ENCODE measurements around the gene RASA2.

The RASA2 gene

GRCh38 chr3:141486746-141487520 lies at the start of gene RASA2:
Gene RASA2, plus strand, starts transcription at chr3:141487027. Its CDS starts 57 bp downstream, at chr3:141487084.
- DNase-seq: peak; percentile 89

- DNase-seq: no peak
Observed at GRCh38 chr3:141439589-141439988, 47.2 kb upstream of the RASA2 start.

GRCh38 chr3:141440942-141441341 lies 45.9 kb upstream of the RASA2 start:
- DNase-seq: no peak

- DNase-seq: peak; percentile 92
Observed at GRCh38 chr3:141441381-141442364, 45.2 kb upstream of the RASA2 start.

- no peak for DNase-seq
Observed at GRCh38 chr3:141442446-141442845, 44.4 kb upstream of the RASA2 start.

- DNase-seq: no peak
Observed at GRCh38 chr3:141442914-141443313, 43.9 kb upstream of the RASA2 start.

GRCh38 chr3:141444586-141445285 lies 42.1 kb upstream of the RASA2 start:
- no peak for DNase-seq

- no peak for DNase-seq
Observed at GRCh38 chr3:141445990-141446389, 40.8 kb upstream of the RASA2 start.

GRCh38 chr3:141446737-141447136 lies 40.1 kb upstream of the RASA2 start:
- no peak for DNase-seq

- DNase-seq: no peak
Observed at GRCh38 chr3:141447383-141447782, 39.4 kb upstream of the RASA2 start.

- DNase-seq: no peak
Observed at GRCh38 chr3:141448606-141449220, 38.1 kb upstream of the RASA2 start.

GRCh38 chr3:141449424-141449823 lies 37.4 kb upstream of the RASA2 start:
- no peak for DNase-seq

- no peak for DNase-seq
Observed at GRCh38 chr3:141450727-141451375, 36.0 kb upstream of the RASA2 start.

GRCh38 chr3:141452045-141452444 lies 34.8 kb upstream of the RASA2 start:
- no peak for DNase-seq

GRCh38 chr3:141452773-141453172 lies 34.1 kb upstream of the RASA2 start:
- no peak for DNase-seq

- no peak for DNase-seq
Observed at GRCh38 chr3:141454054-141454453, 32.8 kb upstream of the RASA2 start.

- no peak for DNase-seq
Observed at GRCh38 chr3:141454906-141455602, 31.8 kb upstream of the RASA2 start.

GRCh38 chr3:141455603-141456300 lies 31.1 kb upstream of the RASA2 start:
- DNase-seq: no peak

GRCh38 chr3:141456301-141456625 lies 30.6 kb upstream of the RASA2 start:
- DNase-seq: no peak

- no peak for DNase-seq
Observed at GRCh38 chr3:141457624-141458236, 29.1 kb upstream of the RASA2 start.

- DNase-seq: no peak
Observed at GRCh38 chr3:141459008-141459407, 27.8 kb upstream of the RASA2 start.
